Measurements from ENCODE around the gene PCDH20.
A peak's percentile ranks its signal among the peaks of the same experiment; 100 is the strongest.

The PCDH20 gene

DNA sequence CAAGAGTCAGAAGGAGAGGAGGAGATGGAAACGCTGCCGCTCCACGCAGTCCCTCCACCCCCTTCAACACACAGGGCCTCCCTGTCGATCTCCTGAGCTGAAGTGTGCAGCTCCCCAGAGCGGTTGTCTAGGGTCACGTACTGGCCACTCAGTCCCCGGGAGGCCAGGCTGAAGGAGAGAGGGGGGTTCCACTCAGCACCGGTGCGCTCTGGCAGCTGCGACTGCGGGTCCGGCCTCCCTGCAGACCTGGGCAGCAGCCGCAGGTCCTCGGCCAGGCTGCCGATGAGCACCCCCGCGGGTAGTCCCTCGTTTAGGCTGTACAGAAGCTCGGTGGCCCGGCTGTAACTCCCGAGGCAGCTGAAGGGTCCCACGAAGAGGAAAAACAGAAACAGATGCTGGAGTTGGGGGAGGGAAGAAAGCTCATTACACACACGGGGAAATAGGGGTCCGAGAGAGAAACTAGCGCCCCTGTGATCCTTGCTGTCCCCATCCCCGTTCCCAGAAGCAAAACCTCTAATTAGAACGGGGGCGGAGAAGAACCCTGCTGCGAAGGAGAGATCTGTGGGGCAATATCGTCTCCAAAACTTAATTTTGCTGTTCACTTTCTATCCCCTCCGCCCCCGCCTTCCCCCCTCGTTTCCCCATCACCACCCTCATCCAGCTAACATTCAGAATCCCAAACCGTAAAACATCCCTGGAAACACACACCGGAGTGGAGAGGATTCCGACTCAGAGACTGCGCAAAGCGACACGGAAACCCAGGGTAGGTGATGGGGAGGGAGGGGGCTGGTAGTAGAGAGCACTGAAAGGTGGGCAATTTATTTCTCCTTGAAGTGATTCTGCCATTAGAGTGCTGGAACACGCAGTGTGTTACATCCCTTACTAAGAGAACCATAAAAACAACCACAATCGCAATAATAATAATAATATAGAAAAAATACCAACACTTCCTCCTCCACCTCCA lies 1.8 kb downstream of the PCDH20 start:
- no peak overlapping the region for H2BK120ac ChIP-seq (ENCODE audit: low read depth, low read length)
- no peak overlapping the region for H3K27ac ChIP-seq (replicated peaks; ENCODE audit: low read length)
- H2AFZ ChIP-seq (ENCODE audit: low read length): peak overlapping the region; percentile 93
- H2AK5ac ChIP-seq (ENCODE audit: low read depth, low read length): no peak overlapping the region
- H3K36me3 ChIP-seq (replicated peaks in 1 of 2; ENCODE audit: control insufficient read depth in 2 of 2, insufficient read depth in 2 of 2, low read length in 2 of 2): peaks cover 0 to 2% of the 10 kb centered on the region in 2 donors
- no CpG with 5 or more reads among the region's 41 CpGs for WGBS, 2 donors (ENCODE audit: extremely low coverage in 2 of 2, insufficient read length in 2 of 2, insufficient replicate concordance in 1 of 2)
- no peaks in the 10 kb centered on the region for H3K9me3 ChIP-seq (replicated peaks in 1 of 2; ENCODE audit: control insufficient read depth in 2 of 2, insufficient read depth in 1 of 2, low read depth in 1 of 2, low read length in 2 of 2)
- peak overlapping the region; percentile 53 for H3K9ac ChIP-seq (ENCODE audit: low read depth, low read length, poor library complexity)
- no peak overlapping the region for H2BK12ac ChIP-seq (ENCODE audit: low read length)
- H3K18ac ChIP-seq (ENCODE audit: low read length): peak overlapping the region; percentile 72
- peak overlapping the region; percentile 49 to 67 for H3K4me3 ChIP-seq (ENCODE audit: low read length in 2 of 2)
- H2BK15ac ChIP-seq (ENCODE audit: low read length): no peak overlapping the region
- H3K4me1 ChIP-seq (ENCODE audit: control insufficient read depth in 2 of 2, insufficient read depth in 1 of 2, low read depth in 1 of 2, low read length in 2 of 2): peaks cover 7 to 10% of the 10 kb centered on the region in 2 donors
- H3K79me1 ChIP-seq (ENCODE audit: low read depth, low read length): no peaks in the 10 kb centered on the region
- H3K23ac ChIP-seq (ENCODE audit: low read depth, low read length, poor library complexity): no peak overlapping the region
- H2BK5ac ChIP-seq (ENCODE audit: low read length): no peak overlapping the region
- no peak overlapping the region for H4K8ac ChIP-seq (ENCODE audit: low read depth, low read length)
- no peak overlapping the region for H3K14ac ChIP-seq (ENCODE audit: low read length)
- peaks cover 0 to 40% (median 35%) of the 10 kb centered on the region in 3 experiments for H3K27me3 ChIP-seq (ENCODE audit: control insufficient read depth in 3 of 3, insufficient read depth in 3 of 3, low read depth in 1 of 3, low read length in 3 of 3)
- no peak overlapping the region for H4K91ac ChIP-seq (ENCODE audit: low read depth, low read length, poor library complexity)
- peak; percentile 14 for DNase-seq (ENCODE audit: low spot score)
- no peak overlapping the region for H3K4ac ChIP-seq (ENCODE audit: low read length)
- H3K4me2 ChIP-seq (ENCODE audit: insufficient read depth, low read length, poor library complexity, severe bottlenecking): peak overlapping the region; percentile 81

DNA sequence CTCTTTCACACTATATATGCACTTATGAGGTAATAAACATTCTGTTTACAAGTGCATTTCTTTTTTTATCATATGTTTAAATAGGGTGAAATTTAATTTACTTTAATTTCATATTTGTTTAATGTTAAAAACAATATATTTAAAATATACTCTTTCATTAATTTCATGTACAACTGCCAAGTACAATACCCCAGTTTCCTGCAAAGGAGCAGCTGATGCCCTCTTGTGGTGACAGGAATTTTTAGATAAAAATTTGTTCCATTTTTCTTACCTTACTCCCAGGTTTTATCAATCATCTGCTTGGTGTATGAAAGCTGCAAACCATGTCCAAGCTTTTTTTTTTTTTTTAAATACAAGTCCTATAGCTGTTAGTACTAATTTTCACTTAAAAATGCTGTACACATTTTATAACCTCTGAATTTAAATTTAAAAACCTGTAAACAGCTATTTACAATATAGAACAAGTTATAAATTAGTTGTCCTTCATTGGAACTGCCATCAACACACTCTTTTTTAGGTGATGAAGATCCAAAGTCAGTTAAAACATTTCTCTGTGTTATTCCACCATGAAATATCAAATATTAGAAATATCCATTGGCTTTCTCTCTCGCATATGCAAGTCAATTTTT lies 4.9 kb downstream of the PCDH20 start:
- H3K14ac ChIP-seq (ENCODE audit: low read length): no peak overlapping the region
- H3K4me2 ChIP-seq (ENCODE audit: insufficient read depth, low read length, poor library complexity, severe bottlenecking): no peak overlapping the region
- H3K23ac ChIP-seq (ENCODE audit: low read depth, low read length, poor library complexity): no peak overlapping the region
- H3K79me1 ChIP-seq (ENCODE audit: low read depth, low read length): no peaks in the 10 kb centered on the region
- H4K8ac ChIP-seq (ENCODE audit: low read depth, low read length): no peak overlapping the region
- no peak overlapping the region for H2BK15ac ChIP-seq (ENCODE audit: low read length)
- H4K91ac ChIP-seq (ENCODE audit: low read depth, low read length, poor library complexity): no peak overlapping the region
- no peak overlapping the region for H2BK120ac ChIP-seq (ENCODE audit: low read depth, low read length)
- H3K4ac ChIP-seq (ENCODE audit: low read length): no peak overlapping the region
- H3K18ac ChIP-seq (ENCODE audit: low read length): no peak overlapping the region
- H3K9ac ChIP-seq (ENCODE audit: low read depth, low read length, poor library complexity): no peak overlapping the region
- H2AFZ ChIP-seq (ENCODE audit: low read length): no peak overlapping the region
- no peak overlapping the region for H2AK5ac ChIP-seq (ENCODE audit: low read depth, low read length)
- H3K9me3 ChIP-seq (replicated peaks in 1 of 2; ENCODE audit: control insufficient read depth in 2 of 2, insufficient read depth in 1 of 2, low read depth in 1 of 2, low read length in 2 of 2): no peaks in the 10 kb centered on the region
- peaks cover 0 to 2% of the 10 kb centered on the region in 2 donors for H3K36me3 ChIP-seq (replicated peaks in 1 of 2; ENCODE audit: control insufficient read depth in 2 of 2, insufficient read depth in 2 of 2, low read length in 2 of 2)
- DNase-seq (ENCODE audit: low spot score): no peak
- no peak overlapping the region for H2BK5ac ChIP-seq (ENCODE audit: low read length)
- WGBS, 2 donors (ENCODE audit: extremely low coverage in 2 of 2, insufficient read length in 2 of 2, insufficient replicate concordance in 1 of 2): no CpG with 5 or more reads among the region's 1 CpG
- no peak overlapping the region for H3K4me3 ChIP-seq (ENCODE audit: low read length in 2 of 2)
- no peak overlapping the region for H2BK12ac ChIP-seq (ENCODE audit: low read length)
- peaks cover 7 to 10% of the 10 kb centered on the region in 2 donors for H3K4me1 ChIP-seq (ENCODE audit: control insufficient read depth in 2 of 2, insufficient read depth in 1 of 2, low read depth in 1 of 2, low read length in 2 of 2)
- H3K27ac ChIP-seq (replicated peaks; ENCODE audit: low read length): no peak overlapping the region
- peaks cover 0 to 33% (median 33%) of the 10 kb centered on the region in 3 experiments for H3K27me3 ChIP-seq (ENCODE audit: control insufficient read depth in 3 of 3, insufficient read depth in 3 of 3, low read depth in 1 of 3, low read length in 3 of 3)

DNA sequence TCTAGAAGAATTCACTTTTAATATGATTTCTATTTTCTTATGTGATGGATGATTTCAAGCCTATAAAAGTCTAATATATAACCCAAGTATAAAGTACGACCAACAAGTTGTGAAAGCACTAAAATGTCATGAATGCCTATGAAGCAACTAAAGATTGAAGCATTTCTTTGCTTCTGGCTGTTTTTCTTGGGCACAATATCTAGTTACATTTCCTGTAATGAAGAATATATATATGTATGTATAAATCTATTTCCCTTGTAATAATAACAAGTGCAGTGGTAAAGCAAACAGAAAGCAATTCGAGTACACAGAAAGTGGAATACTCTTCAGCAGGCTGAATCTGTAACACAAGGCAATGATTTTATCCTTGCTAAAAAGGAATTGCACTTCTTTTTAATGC lies 5.4 kb downstream of the PCDH20 start:
- Histone ChIP-seq H2AFZ (ENCODE audit: low read length) (no peak overlapping the region), H4K91ac (ENCODE audit: low read depth, low read length, poor library complexity) (no peak overlapping the region), H4K8ac (ENCODE audit: low read depth, low read length) (no peak overlapping the region), H3K27ac (replicated peaks; ENCODE audit: low read length) (no peak overlapping the region), H3K23ac (ENCODE audit: low read depth, low read length, poor library complexity) (no peak overlapping the region), H3K9ac (ENCODE audit: low read depth, low read length, poor library complexity) (no peak overlapping the region), H3K79me1 (ENCODE audit: low read depth, low read length) (no peaks in the 10 kb centered on the region), H2BK5ac (ENCODE audit: low read length) (no peak overlapping the region), H3K9me3 (replicated peaks in 1 of 2; ENCODE audit: control insufficient read depth in 2 of 2, insufficient read depth in 1 of 2, low read depth in 1 of 2, low read length in 2 of 2) (no peaks in the 10 kb centered on the region), H2BK120ac (ENCODE audit: low read depth, low read length) (no peak overlapping the region), H3K4me1 (ENCODE audit: control insufficient read depth in 2 of 2, insufficient read depth in 1 of 2, low read depth in 1 of 2, low read length in 2 of 2) (peaks cover 7 to 10% of the 10 kb centered on the region in 2 donors), H3K14ac (ENCODE audit: low read length) (no peak overlapping the region), H3K4ac (ENCODE audit: low read length) (no peak overlapping the region), H3K18ac (ENCODE audit: low read length) (no peak overlapping the region), H3K36me3 (replicated peaks in 1 of 2; ENCODE audit: control insufficient read depth in 2 of 2, insufficient read depth in 2 of 2, low read length in 2 of 2) (peaks cover 0 to 2% of the 10 kb centered on the region in 2 donors), H3K4me3 (ENCODE audit: low read length in 2 of 2) (no peak overlapping the region), H2AK5ac (ENCODE audit: low read depth, low read length) (no peak overlapping the region), H2BK12ac (ENCODE audit: low read length) (no peak overlapping the region), H3K4me2 (ENCODE audit: insufficient read depth, low read length, poor library complexity, severe bottlenecking) (no peak overlapping the region), H3K27me3 (ENCODE audit: control insufficient read depth in 3 of 3, insufficient read depth in 3 of 3, low read depth in 1 of 3, low read length in 3 of 3) (peaks cover 0 to 29% (median 27%) of the 10 kb centered on the region in 3 experiments), H2BK15ac (ENCODE audit: low read length) (no peak overlapping the region)
- no CpG with 5 or more reads among the region's 2 CpGs for WGBS, 2 donors (ENCODE audit: extremely low coverage in 2 of 2, insufficient read length in 2 of 2, insufficient replicate concordance in 1 of 2)
- no peak for DNase-seq (ENCODE audit: low spot score)

DNA sequence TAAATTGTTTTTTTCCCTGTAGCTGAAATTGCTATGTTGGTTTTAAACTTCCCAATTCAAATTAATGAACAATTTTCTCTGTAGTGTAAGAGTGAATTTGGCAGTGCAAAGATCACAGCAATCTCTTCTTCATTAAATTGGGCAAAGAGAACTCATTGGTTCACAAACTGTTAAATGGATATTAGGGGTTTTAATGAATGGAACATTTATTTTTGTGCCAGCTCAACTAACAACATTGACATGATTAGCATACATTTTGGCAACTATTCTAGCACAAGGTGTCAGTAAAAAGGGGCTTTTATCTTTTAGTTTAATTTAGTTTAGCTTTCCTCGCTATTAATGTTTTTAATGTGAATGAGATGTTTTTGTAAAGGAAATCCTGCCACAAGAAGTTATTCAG lies 7.1 kb downstream of the PCDH20 start:
- no CpG with 5 or more reads among the region's 1 CpG for WGBS, 2 donors (ENCODE audit: extremely low coverage in 2 of 2, insufficient read length in 2 of 2, insufficient replicate concordance in 1 of 2)
- H3K27me3 ChIP-seq (ENCODE audit: control insufficient read depth in 3 of 3, insufficient read depth in 3 of 3, low read depth in 1 of 3, low read length in 3 of 3): peaks cover 0 to 15% (median 14%) of the 10 kb centered on the region in 3 experiments

More for the DNA sequence above, 7.1 kb downstream of the PCDH20 start:
- no peak overlapping the region for H2AFZ ChIP-seq (ENCODE audit: low read length)
- no peak overlapping the region for H2BK120ac ChIP-seq (ENCODE audit: low read depth, low read length)
- H4K8ac ChIP-seq (ENCODE audit: low read depth, low read length): no peak overlapping the region
- H3K4me3 ChIP-seq (ENCODE audit: low read length in 2 of 2): no peak overlapping the region
- H3K9ac ChIP-seq (ENCODE audit: low read depth, low read length, poor library complexity): no peak overlapping the region
- no peak overlapping the region for H2AK5ac ChIP-seq (ENCODE audit: low read depth, low read length)
- no peak overlapping the region for H3K18ac ChIP-seq (ENCODE audit: low read length)
- DNase-seq (ENCODE audit: low spot score): no peak
- no peak overlapping the region for H4K91ac ChIP-seq (ENCODE audit: low read depth, low read length, poor library complexity)
- H3K4me1 ChIP-seq (ENCODE audit: control insufficient read depth in 2 of 2, insufficient read depth in 1 of 2, low read depth in 1 of 2, low read length in 2 of 2): peaks cover 3 to 4% of the 10 kb centered on the region in 2 donors
- no peak overlapping the region for H3K4ac ChIP-seq (ENCODE audit: low read length)
- H3K23ac ChIP-seq (ENCODE audit: low read depth, low read length, poor library complexity): no peak overlapping the region
- H3K14ac ChIP-seq (ENCODE audit: low read length): no peak overlapping the region
- H2BK12ac ChIP-seq (ENCODE audit: low read length): no peak overlapping the region
- no peak overlapping the region for H3K27ac ChIP-seq (replicated peaks; ENCODE audit: low read length)
- no peaks in the 10 kb centered on the region for H3K9me3 ChIP-seq (replicated peaks in 1 of 2; ENCODE audit: control insufficient read depth in 2 of 2, insufficient read depth in 1 of 2, low read depth in 1 of 2, low read length in 2 of 2)
- no peaks in the 10 kb centered on the region for H3K79me1 ChIP-seq (ENCODE audit: low read depth, low read length)
- no peak overlapping the region for H3K4me2 ChIP-seq (ENCODE audit: insufficient read depth, low read length, poor library complexity, severe bottlenecking)
- H2BK15ac ChIP-seq (ENCODE audit: low read length): no peak overlapping the region
- H2BK5ac ChIP-seq (ENCODE audit: low read length): no peak overlapping the region
- peaks cover 0 to 2% of the 10 kb centered on the region in 2 donors for H3K36me3 ChIP-seq (replicated peaks in 1 of 2; ENCODE audit: control insufficient read depth in 2 of 2, insufficient read depth in 2 of 2, low read length in 2 of 2)

All from neuronal stem cell (in vitro differentiated cells).